PFSK-1 (cell line): Measurements from ENCODE around the gene USP7.

ENCODE experiments used
- FOXP2 ChIP-seq: optimal IDR thresholded peaks from 2 replicates; pipeline ENCODE3; 2011; ENCODE audit warnings: borderline replicate concordance, control low read depth, inconsistent platforms; ENCODE audit not compliant: insufficient read depth; ENCODE audit errors: extremely low read length, extremely low read depth
- POLR2AphosphoS5 ChIP-seq: IDR thresholded peaks from 2 replicates; pipeline ENCODE4 v1.6.1; 2012; ENCODE audit warnings: low read depth, mild to moderate bottlenecking, control low read depth, low read length, moderate library complexity
- SIN3A ChIP-seq: IDR thresholded peaks from 2 replicates; pipeline ENCODE4 v1.6.1; 2012; ENCODE audit warnings: mild to moderate bottlenecking, low read length, moderate library complexity, borderline replicate concordance; ENCODE audit not compliant: insufficient read depth
- TAF1 ChIP-seq: IDR thresholded peaks from 2 replicates; pipeline ENCODE4 v1.6.1; 2012; ENCODE audit warnings: low read length, control low read depth, borderline replicate concordance; ENCODE audit not compliant: insufficient read depth
- TF ChIP-seq, protein P1 (sequence below), 2 experiments: IDR thresholded peaks; 2 replicates each; pipeline versions ENCODE4 v1.6.1 to v1.8.0; 2011 to 2012; ENCODE audit warnings: low read depth in 2 of 2, low read length in 2 of 2, control low read depth in 1 of 2, inconsistent platforms in 1 of 2, mild to moderate bottlenecking in 1 of 2, moderate library complexity in 1 of 2; ENCODE audit not compliant: insufficient read depth in 1 of 2

GRCh38 chr16:8962393-8963009, 1.2 kb downstream of the USP7 start:
- no peak for TF ChIP-seq POLR2AphosphoS5
- TF ChIP-seq, protein P1, sequence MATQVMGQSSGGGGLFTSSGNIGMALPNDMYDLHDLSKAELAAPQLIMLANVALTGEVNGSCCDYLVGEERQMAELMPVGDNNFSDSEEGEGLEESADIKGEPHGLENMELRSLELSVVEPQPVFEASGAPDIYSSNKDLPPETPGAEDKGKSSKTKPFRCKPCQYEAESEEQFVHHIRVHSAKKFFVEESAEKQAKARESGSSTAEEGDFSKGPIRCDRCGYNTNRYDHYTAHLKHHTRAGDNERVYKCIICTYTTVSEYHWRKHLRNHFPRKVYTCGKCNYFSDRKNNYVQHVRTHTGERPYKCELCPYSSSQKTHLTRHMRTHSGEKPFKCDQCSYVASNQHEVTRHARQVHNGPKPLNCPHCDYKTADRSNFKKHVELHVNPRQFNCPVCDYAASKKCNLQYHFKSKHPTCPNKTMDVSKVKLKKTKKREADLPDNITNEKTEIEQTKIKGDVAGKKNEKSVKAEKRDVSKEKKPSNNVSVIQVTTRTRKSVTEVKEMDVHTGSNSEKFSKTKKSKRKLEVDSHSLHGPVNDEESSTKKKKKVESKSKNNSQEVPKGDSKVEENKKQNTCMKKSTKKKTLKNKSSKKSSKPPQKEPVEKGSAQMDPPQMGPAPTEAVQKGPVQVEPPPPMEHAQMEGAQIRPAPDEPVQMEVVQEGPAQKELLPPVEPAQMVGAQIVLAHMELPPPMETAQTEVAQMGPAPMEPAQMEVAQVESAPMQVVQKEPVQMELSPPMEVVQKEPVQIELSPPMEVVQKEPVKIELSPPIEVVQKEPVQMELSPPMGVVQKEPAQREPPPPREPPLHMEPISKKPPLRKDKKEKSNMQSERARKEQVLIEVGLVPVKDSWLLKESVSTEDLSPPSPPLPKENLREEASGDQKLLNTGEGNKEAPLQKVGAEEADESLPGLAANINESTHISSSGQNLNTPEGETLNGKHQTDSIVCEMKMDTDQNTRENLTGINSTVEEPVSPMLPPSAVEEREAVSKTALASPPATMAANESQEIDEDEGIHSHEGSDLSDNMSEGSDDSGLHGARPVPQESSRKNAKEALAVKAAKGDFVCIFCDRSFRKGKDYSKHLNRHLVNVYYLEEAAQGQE (IDR thresholded peaks at IDR 0.05; ENCODE audit: insufficient read depth in 1 of 2, low read depth in 2 of 2, low read length in 2 of 2) = no peak
- no peak for TF ChIP-seq FOXP2
- TF ChIP-seq TAF1 = no peak
- no peak for TF ChIP-seq SIN3A
